RWPE1 (cell line): Measurements from ENCODE around the gene TRIM46.
"Not testable (repeated sequence)": the region's sequence is repeated elsewhere in the genome, so short reads cannot be mapped to it uniquely, and the experiment has no call there.

Experiments
- CTCF ChIA-PET: fragments of 350-600 bp; sonication (Branson Sonifier 250); formaldehyde crosslinking; extraction: SDS; loops from one replicate; lab custom pipeline; 2021; lab: Yijun Ruan, JAX
- POLR2A ChIA-PET: fragments of 400-600 bp; formaldehyde crosslinking; extraction: SDS; loops from one replicate; lab custom pipeline; 2020; ENCODE audit warnings: antibody characterized with exemption; ENCODE audit not compliant: low non-redundant PET; lab: Yijun Ruan, JAX
- DNase-seq: peaks from one replicate; pipeline ENCODE4 v3.0.0; 2012; ENCODE audit warnings: low spot score
- H3K27ac ChIP-seq: fragments of 450-650 bp; 2 replicates; pipeline ENCODE4 v1.5.1; 2017
- TF ChIP-seq, protein P1 (sequence below): fragments of 450-650 bp; conservative IDR thresholded peaks from 2 replicates; pipeline ENCODE4 v1.5.1; 2017; ENCODE audit warnings: low read depth, mild to moderate bottlenecking

The TRIM46 gene

DNA sequence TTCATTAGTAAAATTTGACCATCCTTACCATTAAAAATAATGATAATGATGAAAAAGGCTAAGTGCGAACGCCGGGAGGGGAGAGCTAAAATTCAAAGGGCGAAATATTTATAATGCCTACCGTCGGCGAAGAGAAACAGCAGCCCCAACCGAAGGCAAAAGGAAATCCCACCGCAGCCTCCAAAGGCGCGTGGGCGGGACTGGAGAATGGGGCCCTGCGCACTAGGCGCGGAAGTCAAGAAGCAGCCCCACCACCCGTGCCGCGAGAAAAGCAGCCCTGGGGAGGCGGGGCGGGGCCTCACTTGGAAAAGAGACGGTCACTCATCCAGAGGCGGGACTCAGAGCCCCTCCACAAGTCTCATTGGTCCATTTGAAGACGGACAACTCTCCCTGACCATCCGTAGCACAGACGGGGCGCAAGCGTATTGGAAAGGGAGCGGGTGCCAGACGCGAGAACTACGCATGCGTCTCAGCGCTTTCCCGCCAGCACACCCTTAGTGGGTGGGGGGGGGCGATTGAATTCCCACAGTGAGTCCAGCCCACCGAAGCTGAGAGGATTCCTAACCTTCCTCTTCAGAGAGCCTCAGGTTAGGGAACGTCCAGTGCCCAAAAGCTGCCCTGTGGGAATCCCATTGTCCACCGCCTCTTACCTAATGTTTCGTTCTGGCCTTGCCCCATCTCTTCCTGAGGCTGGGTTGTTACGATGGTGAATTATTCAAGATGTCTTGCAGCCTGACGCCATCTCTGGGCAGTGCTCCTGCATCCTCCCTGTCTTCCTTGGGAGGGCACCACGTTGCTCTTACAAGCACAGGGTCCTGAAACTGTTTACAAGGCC lies 53.8 kb downstream of the TRIM46 start:
- POLR2A ChIA-PET, result interaction anchor here (0.7 to 1.2 kb wide), 2 partner anchors 21 to 24 kb away, joined by 3 read pairs; no protein-coding TSS in a partner anchor
- CTCF ChIA-PET, result interaction anchor here (0.6 to 2.8 kb wide), 4 partner anchors 9 to 62 kb away, joined by 3 to 22 read pairs (median 8); partner anchors contain the start of gene THBS3
- DNase-seq, result peak; percentile 100
- H3K27ac ChIP-seq, result peak overlapping the region; percentile 90
- TF ChIP-seq, protein P1, sequence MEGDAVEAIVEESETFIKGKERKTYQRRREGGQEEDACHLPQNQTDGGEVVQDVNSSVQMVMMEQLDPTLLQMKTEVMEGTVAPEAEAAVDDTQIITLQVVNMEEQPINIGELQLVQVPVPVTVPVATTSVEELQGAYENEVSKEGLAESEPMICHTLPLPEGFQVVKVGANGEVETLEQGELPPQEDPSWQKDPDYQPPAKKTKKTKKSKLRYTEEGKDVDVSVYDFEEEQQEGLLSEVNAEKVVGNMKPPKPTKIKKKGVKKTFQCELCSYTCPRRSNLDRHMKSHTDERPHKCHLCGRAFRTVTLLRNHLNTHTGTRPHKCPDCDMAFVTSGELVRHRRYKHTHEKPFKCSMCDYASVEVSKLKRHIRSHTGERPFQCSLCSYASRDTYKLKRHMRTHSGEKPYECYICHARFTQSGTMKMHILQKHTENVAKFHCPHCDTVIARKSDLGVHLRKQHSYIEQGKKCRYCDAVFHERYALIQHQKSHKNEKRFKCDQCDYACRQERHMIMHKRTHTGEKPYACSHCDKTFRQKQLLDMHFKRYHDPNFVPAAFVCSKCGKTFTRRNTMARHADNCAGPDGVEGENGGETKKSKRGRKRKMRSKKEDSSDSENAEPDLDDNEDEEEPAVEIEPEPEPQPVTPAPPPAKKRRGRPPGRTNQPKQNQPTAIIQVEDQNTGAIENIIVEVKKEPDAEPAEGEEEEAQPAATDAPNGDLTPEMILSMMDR, result no peak

DNA sequence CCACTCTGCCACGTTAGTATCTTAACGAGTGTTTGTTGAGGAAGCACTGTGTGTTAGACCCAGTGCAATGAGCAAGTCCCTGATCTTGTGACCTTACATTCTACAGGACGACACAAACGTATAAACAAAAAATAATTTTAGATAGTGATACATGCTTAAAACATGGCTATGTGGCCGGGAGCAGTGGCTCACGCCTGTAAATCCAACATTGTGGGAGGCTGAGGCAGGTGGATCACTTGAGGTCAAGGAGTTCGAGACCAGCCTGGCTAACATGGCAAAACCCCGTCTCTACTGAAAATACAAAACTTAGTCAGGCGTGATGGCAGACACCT lies 54.4 kb downstream of the TRIM46 start:
- H3K27ac ChIP-seq, result peak overlapping the region; percentile 90
- ChIA-PET POLR2A (no interaction called here), CTCF (interaction anchor here (0.6 to 2.8 kb wide), 2 partner anchors 22 to 61 kb away, joined by 3 to 13 read pairs; no protein-coding TSS in a partner anchor)
- DNase-seq, result no peak
- TF ChIP-seq, protein P1, result no peak

DNA sequence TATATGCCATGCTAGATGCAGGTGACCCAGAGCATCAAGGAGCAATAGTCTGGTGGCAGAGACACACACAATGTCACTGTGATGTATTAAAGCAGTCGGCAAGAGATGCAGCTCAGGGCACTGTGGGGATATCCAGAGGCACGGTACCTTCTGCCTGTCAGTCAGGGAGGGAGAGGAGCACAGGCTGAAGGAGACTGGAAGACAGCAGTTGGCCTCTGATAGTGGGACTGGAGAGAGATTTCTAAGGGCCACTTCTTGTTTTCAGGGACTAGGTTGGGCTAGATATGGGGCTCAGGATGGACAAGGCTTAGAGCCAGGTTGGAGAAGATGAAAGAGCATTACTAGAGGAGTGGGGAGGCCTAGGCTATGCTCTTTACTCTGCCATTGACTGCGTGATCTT lies 57.7 kb downstream of the TRIM46 start:
- POLR2A ChIA-PET, H3K27ac ChIP-seq: not testable (repeated sequence)
- CTCF ChIA-PET, result interaction anchor here (0.9 kb wide), 1 partner anchor 20 kb away, joined by 5 read pairs; no protein-coding TSS in a partner anchor

DNA sequence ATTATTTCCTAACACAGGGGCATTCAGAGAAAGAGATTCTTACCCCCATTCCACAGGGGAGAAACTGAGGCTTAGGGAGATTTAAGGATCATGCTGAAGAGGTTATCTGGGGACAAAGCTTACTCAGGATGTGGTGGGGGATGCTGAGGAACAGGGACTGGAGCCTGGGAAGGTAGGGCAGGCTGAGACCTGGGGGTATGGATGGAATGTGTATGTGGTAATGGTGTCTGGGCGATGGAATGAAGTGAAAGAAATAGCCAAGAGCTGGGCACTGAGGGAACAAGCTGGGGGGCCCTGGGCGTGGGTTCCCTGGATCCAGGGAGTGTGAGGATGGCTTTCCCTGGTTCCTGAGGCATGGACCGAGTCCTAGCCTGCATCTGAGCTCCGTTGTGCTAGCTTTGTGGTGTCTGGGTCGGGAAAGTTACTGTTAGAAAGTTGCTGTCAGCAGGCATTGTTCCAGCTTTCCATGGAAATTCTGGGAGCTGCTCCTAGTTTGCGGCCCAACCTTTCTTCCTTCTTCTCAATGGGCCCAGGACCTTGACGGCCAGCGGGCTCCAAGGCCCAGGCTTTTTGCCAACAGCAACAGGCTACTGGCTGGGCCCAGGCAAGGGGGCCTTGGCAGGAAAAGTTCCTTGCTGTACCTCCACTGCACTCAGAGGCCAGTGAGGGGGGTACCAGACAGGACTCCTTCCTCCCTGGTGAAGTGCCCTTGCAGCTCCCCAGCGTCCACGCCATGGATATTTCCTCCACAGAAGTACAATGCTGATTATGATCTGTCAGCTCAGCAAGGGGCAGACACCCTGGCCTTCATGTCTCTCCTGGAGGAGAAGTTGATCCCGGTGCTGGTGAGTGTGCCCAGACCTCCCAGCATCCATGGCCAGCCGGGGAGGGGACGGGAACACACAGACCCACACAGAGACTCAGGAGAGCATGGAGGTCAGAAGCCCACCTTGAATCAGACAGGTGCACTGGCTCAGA lies 58.6 kb downstream of the TRIM46 start:
- DNase-seq, CTCF ChIA-PET: not testable (repeated sequence)
- H3K27ac ChIP-seq, result peak overlapping the region; percentile 56
- POLR2A ChIA-PET, result interaction anchor here (0.6 kb wide), 1 partner anchor 9 kb away, joined by 3 read pairs; no protein-coding TSS in a partner anchor

More for the DNA sequence above, 57.7 kb downstream of the TRIM46 start:
- not testable (repeated sequence) for DNase-seq

DNA sequence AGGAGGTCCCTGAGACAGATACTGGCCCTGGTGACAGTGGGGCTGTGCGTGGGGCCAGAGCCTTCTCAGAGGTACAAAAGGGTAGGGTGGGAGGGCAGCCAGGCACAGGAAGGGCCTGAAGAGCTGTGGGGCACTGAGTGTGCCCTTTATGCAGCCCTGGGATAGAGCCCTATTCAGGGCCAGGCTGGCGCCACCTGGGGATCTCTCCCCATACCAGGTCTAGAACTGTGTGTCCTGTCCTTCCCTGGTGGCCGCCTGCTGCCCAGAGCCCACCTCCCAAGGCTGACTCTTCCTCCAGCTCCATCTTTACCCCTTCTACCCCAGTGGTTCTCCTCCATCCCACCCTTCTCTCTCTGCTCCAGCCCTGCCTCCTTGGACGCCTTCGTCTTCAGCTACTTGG lies 59.9 kb downstream of the TRIM46 start:
- CTCF ChIA-PET, H3K27ac ChIP-seq, DNase-seq, POLR2A ChIA-PET: not testable (repeated sequence)
